ENCODE measurements around the gene ITPRIPL2.

DNA sequence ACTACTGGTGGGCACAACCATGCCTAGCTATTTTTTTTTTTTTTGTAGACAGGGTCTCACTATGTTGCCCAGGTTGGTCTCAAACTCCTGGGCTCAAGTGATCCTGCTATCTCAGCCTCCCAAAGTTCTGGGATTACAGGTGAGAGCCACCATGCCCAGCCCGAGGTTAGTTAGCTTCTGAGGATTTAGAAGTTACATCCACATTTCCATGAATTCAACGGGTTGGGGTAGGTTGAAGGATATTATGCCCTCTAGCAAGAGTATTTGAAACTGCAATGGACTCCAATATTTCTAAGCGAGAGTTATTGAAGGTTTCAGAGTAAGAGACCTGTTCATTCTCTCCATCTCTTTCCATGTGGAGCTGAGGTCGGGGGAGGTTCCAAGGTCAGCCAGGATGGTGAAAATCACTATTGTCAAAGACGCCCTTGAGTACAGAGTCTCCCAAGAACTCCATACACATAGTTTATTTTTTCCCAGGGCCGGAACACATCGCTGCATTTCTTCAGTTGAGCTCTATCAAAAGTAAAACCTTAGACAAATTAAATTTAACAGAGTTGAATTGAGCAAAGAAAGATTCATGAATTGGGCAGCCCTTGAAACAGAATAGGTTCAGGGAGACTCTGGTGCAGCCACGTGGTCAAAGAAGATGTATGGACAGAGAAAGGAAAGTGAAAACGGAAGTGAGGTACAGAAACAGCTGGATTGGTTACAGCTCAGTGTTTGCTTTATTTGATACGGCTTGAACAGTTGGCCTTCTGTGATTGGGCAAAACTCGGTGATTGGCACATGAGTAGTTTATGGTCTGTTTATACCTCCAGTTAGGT lies 19.0 kb upstream of the ITPRIPL2 start:
- TF ChIP-seq EZH2 (IDR thresholded peaks at IDR 0.05; ENCODE audit: borderline replicate concordance, insufficient read depth, low read length, poor library complexity, severe bottlenecking) (no peak), SMC3 (conservative IDR thresholded peaks at IDR 0.05; ENCODE audit: poor library complexity) (no peak), POLR2AphosphoS5 (IDR thresholded peaks at IDR 0.05) (no peak), MXI1 (conservative IDR thresholded peaks at IDR 0.05; ENCODE audit: poor library complexity, severe bottlenecking) (no peak), EP300 (conservative IDR thresholded peaks at IDR 0.05; ENCODE audit: poor library complexity, severe bottlenecking) (no peak), RAD21 (conservative IDR thresholded peaks at IDR 0.05) (no peak)
- TF ChIP-seq, protein P1, sequence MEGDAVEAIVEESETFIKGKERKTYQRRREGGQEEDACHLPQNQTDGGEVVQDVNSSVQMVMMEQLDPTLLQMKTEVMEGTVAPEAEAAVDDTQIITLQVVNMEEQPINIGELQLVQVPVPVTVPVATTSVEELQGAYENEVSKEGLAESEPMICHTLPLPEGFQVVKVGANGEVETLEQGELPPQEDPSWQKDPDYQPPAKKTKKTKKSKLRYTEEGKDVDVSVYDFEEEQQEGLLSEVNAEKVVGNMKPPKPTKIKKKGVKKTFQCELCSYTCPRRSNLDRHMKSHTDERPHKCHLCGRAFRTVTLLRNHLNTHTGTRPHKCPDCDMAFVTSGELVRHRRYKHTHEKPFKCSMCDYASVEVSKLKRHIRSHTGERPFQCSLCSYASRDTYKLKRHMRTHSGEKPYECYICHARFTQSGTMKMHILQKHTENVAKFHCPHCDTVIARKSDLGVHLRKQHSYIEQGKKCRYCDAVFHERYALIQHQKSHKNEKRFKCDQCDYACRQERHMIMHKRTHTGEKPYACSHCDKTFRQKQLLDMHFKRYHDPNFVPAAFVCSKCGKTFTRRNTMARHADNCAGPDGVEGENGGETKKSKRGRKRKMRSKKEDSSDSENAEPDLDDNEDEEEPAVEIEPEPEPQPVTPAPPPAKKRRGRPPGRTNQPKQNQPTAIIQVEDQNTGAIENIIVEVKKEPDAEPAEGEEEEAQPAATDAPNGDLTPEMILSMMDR (IDR thresholded peaks at IDR 0.05; ENCODE audit: poor library complexity, severe bottlenecking): no peak

All from neural cell (in vitro differentiated cells).